DMS 273 (cell line): ENCODE results near the gene AGPAT4.

ENCODE experiments used
- DNase-seq: peaks from one replicate; lab custom pipeline; 2025; ENCODE audit not compliant: unreplicated experiment; lab: John Stamatoyannopoulos, UW

The AGPAT4 gene

DNA sequence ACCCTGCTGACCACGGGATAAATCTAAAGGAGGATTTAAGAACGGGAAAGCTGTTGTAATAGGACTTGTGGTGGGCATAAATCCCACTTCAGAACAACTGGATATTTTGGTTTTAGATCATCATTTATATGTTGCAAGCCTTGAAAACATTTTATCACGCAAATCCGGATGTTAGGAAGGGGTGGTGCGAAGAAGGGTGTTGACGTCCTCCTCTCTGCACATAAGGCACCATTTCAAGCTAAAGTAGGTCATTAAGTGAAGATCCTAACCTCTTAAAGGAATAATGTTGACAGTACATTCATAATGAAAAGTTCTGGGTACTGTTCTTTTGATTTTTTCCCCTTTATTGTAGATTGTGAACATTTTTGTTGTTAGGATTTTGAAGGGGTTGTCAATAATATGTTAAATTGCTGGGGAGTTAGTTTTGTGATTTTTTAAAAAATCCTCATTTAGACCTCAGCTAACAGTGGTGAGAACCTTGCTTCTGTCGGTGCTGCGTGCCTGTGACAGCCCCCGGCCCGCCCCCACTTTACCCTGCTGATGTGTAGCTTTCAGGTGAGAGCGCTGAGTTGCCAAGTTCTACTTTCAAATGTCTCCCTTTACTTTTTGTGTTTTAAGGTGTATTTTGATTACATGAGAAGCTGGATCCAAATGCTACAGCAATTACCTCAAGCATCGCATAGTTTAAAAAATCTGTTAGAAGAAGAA, 193.4 kb downstream of the AGPAT4 start:
- DNase-seq, result no peak
